Uterus (tissue), 2 donors: ENCODE data around the gene ERAP2.

Experiments
- POLR2A ChIP-seq, 2 donors: fragments of 450-650 bp; IDR thresholded peaks; one replicate each; pipeline ENCODE4 v1.6.1; 2016; ENCODE audit warnings: antibody characterized with exemption in 2 of 2, mild to moderate bottlenecking in 1 of 2, moderate library complexity in 1 of 2
- TF ChIP-seq, protein P1 (sequence below), 4 experiments: fragments of 200-600 bp in 2 of 4; fragments of 450-650 bp in 2 of 4; sonication (generic) in 2 of 4; IDR thresholded peaks; one replicate each; pipeline ENCODE4 v1.5.1; 2016 to 2019; ENCODE audit warnings: antibody characterized with exemption in 4 of 4, mild to moderate bottlenecking in 2 of 4, moderate library complexity in 1 of 4

- TF ChIP-seq, protein P1, sequence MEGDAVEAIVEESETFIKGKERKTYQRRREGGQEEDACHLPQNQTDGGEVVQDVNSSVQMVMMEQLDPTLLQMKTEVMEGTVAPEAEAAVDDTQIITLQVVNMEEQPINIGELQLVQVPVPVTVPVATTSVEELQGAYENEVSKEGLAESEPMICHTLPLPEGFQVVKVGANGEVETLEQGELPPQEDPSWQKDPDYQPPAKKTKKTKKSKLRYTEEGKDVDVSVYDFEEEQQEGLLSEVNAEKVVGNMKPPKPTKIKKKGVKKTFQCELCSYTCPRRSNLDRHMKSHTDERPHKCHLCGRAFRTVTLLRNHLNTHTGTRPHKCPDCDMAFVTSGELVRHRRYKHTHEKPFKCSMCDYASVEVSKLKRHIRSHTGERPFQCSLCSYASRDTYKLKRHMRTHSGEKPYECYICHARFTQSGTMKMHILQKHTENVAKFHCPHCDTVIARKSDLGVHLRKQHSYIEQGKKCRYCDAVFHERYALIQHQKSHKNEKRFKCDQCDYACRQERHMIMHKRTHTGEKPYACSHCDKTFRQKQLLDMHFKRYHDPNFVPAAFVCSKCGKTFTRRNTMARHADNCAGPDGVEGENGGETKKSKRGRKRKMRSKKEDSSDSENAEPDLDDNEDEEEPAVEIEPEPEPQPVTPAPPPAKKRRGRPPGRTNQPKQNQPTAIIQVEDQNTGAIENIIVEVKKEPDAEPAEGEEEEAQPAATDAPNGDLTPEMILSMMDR (IDR thresholded peaks at IDR 0.05), result no peak
- no peak for TF ChIP-seq POLR2A (IDR thresholded peaks at IDR 0.05)
These were observed 81.2 kb downstream of the ERAP2 start for GRCh38 chr5:96957254-96958049.
